ENCODE results near the gene KCND3.
A peak's percentile ranks its signal among the peaks of the same experiment; 100 is the strongest.
"Not testable (repeated sequence)": the region's sequence is repeated elsewhere in the genome, so short reads cannot be mapped to it uniquely, and the experiment has no call there.

The KCND3 gene

DNA sequence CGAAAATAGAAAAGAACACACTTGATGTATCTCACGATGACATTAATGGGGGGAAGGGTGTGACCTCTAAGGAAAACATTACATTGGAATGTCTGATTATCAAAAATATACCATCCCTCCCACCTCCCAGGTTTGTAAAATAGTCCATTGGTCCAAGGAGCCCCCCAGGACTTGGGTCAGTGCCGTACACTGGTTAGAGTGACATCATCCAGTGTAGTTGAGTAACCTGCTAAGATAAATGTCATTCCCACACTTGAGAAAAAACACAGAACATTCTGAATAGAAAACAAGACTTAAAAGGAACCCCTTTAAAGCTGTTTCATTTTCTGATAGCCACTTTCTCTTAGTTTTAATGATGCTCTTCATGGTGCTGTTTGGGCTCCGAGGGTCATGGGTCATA, 218.6 kb downstream of the KCND3 start:
- DNase-seq, result no peak

- peak; percentile 67 for DNase-seq
Measured at GRCh38 chr1:111769517-111770146, 219.8 kb downstream of the KCND3 start.

- DNase-seq, result no peak
Measured at GRCh38 chr1:111768625-111769024, 220.8 kb downstream of the KCND3 start.

DNA sequence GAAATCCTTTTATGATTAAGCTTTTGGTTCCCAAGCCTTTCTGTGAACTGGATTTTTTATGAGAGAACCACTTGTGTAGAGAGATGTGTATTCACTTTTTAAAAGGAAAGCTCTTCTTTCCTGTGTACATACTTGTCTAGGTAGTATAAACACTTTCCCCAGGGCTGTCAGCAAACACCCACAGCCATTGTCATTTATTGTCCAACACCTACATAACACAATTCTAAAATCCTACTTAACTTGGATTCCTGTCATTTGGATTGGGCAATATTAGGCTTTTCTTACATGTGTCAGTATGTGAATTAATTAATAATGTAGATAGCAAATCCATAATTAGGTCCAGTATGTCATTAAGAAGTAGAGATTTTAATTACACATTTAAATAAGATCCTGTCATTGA, 221.4 kb downstream of the KCND3 start:
- DNase-seq, result no peak

DNA sequence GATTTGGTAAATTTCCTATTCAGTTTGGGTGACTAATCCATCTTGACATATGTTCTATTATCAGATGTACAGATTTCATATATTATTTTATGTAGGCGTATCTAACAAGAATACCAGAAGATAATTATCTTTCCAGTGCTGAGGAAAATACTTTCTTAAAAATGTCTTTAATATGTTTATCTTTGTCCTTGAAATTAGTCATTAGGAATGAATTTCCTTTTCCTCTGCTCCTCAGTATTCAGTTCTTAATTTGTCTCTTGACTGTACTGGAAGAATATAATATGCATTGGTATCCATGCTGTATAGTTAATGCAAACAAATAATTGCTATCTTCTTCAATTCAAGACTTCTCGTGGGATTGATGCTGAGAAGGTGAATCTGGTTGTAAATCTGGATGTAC, 227.1 kb downstream of the KCND3 start:
- peak; percentile 35 for DNase-seq

DNA sequence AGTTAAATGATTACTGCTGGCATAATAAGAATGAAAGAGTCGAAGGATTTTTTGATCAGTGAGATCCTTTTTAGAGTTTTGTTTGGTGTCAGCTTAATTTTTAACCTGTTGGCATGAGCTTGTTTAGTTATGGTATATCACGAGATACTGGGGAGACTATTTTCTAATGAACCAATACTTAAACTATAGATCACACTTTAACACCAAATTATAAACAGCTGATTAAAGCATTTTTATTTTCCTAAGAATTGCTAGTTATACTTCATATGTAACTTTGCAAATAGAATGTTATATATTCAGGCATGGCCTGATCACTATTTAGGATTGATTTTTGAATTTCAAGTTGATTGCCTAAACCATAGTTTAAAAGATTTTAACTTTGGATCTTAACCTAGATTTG, 227.8 kb downstream of the KCND3 start:
- DNase-seq, result no peak

DNA sequence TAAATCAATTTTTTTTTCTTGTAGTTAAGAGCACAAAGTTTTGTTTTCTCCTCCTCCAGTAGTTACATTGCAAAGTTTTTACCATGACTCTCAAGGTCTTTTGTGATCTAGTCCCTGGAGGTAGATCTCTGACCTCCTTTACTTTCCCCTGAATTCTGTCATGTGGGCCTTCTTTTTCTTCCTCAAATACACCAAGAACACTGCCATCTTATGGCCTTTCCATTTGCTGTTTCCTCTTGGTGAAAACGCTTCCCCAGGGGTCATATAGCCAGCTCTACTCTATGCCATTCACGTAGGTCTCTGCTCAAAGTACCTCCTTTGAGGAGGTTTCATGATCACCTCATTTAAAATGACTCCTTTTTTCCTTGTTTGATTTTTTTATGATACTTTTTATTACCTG, 231.1 kb downstream of the KCND3 start:
- no peak for DNase-seq

- DNase-seq, result no peak
Measured at GRCh38 chr1:111756124-111756513, 233.3 kb downstream of the KCND3 start.

- peak; percentile 98 for DNase-seq
Measured at GRCh38 chr1:111755331-111756123, 233.9 kb downstream of the KCND3 start, which contains the start of gene DDX20. TSS of gene DDX20 (plus strand) at chr1:111755901. CDS start at chr1:111755925, 24 bp downstream.

DNA sequence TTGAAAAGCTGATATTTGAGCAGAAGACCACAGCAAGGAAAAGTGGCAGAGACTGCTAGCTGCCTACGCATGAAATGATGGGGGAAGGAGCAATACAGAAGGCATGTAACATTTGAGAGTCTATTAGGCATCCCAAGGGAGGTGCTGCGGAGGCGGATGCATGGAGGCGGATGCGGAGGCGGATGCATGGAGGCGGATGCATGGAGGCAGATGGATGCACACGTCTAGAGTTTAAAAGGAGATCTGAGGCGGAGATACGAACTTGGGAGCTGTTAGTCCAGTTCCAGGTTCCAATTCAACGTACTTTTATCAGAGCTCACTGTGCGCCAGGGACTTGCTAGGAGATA, 234.5 kb downstream of the KCND3 start:
- DNase-seq, result peak; percentile 80

- no peak for DNase-seq
Measured at GRCh38 chr1:111751906-111752575, 237.4 kb downstream of the KCND3 start.

- no peak for DNase-seq
Measured at GRCh38 chr1:111750856-111751255, 238.6 kb downstream of the KCND3 start.

- no peak for DNase-seq
Measured at GRCh38 chr1:111749628-111750027, 239.8 kb downstream of the KCND3 start.

DNA sequence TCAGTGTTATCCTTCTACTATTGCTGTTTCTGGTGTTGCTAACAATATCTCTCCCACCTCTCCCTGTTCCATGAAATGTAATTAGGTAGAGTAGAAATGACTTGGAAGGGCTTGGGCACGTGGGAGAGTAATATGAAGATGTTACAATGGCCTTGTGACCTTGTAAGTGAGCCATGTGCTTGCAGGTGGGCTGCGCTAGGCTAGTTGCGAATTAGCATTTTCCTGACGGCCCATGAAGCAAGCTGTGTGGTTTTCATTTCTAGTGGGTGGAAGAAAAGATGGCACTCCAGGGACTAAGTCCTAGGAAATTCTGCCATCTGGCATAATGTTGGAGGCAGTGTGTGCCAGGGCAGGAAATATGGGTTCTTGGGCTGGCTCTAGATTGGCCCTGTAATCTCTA, 241.5 kb downstream of the KCND3 start:
- no peak for DNase-seq

GRCh38 chr1:111747282-111747734, 242.2 kb downstream of the KCND3 start:
- DNase-seq, result peak; percentile 73

- no peak for DNase-seq
Measured at GRCh38 chr1:111746614-111746999, 242.9 kb downstream of the KCND3 start.

GRCh38 chr1:111745675-111746613, 243.5 kb downstream of the KCND3 start:
- no peak for DNase-seq

- DNase-seq, result peak; percentile 94
Measured at GRCh38 chr1:111743679-111744101, 245.8 kb downstream of the KCND3 start.

DNA sequence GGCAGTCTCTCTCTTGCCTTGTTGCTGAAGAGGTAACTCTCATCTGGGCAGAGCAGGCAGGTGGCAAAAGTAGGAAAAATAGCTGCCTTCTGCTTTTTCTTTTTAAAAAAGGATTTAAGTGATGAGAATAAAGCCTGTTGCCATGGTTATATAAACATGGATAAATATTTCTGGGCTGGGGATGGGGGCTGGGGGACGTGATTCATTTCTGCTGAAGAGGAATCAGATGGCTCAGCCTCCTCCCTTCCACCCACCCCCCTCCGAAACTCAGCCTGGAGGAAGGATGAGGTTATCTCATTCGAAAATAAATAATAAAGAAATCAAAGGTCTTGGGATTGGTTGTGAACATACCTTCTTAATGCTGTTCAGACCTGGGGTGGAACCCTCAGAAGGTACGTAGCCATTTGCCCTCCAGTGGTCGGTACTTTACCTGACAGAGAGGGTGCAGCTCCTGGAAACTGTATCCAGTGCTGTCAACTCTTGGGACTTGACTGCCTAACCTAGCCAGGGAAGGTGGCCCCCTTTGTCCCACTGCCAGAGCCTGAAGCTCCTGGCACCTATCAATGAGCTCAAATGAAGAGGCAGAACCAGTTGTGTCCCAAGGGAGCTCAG, 246.4 kb downstream of the KCND3 start:
- peak; percentile 84 for DNase-seq

- DNase-seq, result not testable (repeated sequence)
Measured at GRCh38 chr1:111742292-111742691, 247.2 kb downstream of the KCND3 start.

- peak; percentile 77 for DNase-seq
Measured at GRCh38 chr1:111739925-111740765, 249.3 kb downstream of the KCND3 start.

All from fibroblast of skin of back (primary cell).